Heart right ventricle (tissue), 16 donors: ENCODE measurements around the gene TRIM42. TPM values are rescaled to one million over a fixed set of nuclear protein-coding genes. Genes with fewer than 3 reads are reported as not detected.

ENCODE experiments used
- ATAC-seq, 8 donors: fragments of 200-7000 bp; cut with Tn5 transposase; one replicate each; pipeline ENCODE4 v1.9.1; 2020; ENCODE audit warnings: mild to moderate bottlenecking in 8 of 8, moderate library complexity in 8 of 8, moderate number of reproducible peaks in 1 of 8
- DNase-seq, 2 donors: peaks; one replicate each; pipeline ENCODE4 v3.0.0-alpha.2; 2020
- H3K27ac ChIP-seq, 10 donors: fragments of 200-600 bp; sonication (generic) in 2 of 10; one replicate each; pipeline versions ENCODE4 v1.5.0 to v1.8.0; 2020 to 2022; ENCODE audit warnings: mild to moderate bottlenecking in 3 of 10
- H3K27me3 ChIP-seq, 7 donors: fragments of 200-600 bp; one replicate each; pipeline ENCODE4 v1.8.0; 2021 to 2022; ENCODE audit warnings: mild to moderate bottlenecking in 2 of 7
- H3K36me3 ChIP-seq, 9 donors: fragments of 200-600 bp; sonication (generic) in 1 of 9; one replicate each; pipeline versions ENCODE4 v1.5.0 to v1.8.0; 2020 to 2022; ENCODE audit warnings: mild to moderate bottlenecking in 2 of 9
- H3K4me1 ChIP-seq, 9 donors: fragments of 200-600 bp; sonication (generic) in 1 of 9; one replicate each; pipeline versions ENCODE4 v1.5.0 to v1.8.0; 2020 to 2022; ENCODE audit warnings: mild to moderate bottlenecking in 4 of 9
- H3K4me3 ChIP-seq, 10 donors: fragments of 200-600 bp; sonication (generic) in 2 of 10; one replicate each; pipeline versions ENCODE4 v1.5.0 to v1.8.0; 2020 to 2022; ENCODE audit warnings: mild to moderate bottlenecking in 7 of 10, moderate library complexity in 2 of 10
- H3K9me3 ChIP-seq, 11 donors: fragments of 200-600 bp in 10 of 11; sonication (generic) in 2 of 11; one replicate each; pipeline versions ENCODE4 v1.5.0 to v1.8.0; 2013 to 2022; ENCODE audit warnings: mild to moderate bottlenecking in 2 of 11, control low read depth in 1 of 11, moderate library complexity in 1 of 11
- CTCF ChIP-seq, 9 donors: fragments of 200-600 bp; sonication (generic) in 2 of 9; IDR thresholded peaks; one replicate each; pipeline versions ENCODE4 v1.5.0 to v1.8.0; 2021 to 2022; ENCODE audit warnings: antibody characterized with exemption in 9 of 9, mild to moderate bottlenecking in 5 of 9, moderate library complexity in 1 of 9
- whole genome bisulfite sequencing, 2 donors: extraction: QIAGEN DNeasy Blood & Tissue Kit; methylation state at CpG; one replicate each; pipeline ENCODE4 v1.1.7; 2013; ENCODE audit warnings: inconsistent platforms in 1 of 2; 5-methylcytosine and 5-hydroxymethylcytosine counted together
- intact Hi-C, 10 donors: fragments of 100-400 bp; cut with DNase I; formaldehyde crosslinking; loops; one replicate each; pipeline versions ENCODE4 v1.11.1 to v1.14.2; 2022
- polyA plus RNA-seq, 2 donors: library from polyadenylated mRNA; stranded (reverse); fragments of 200-250 nt; gene quantifications; one replicate each; pipeline ENCODE4 v1.2.3, GENCODE V29; 2013
- total RNA-seq, 10 donors: library from RNA; stranded (reverse); fragmentation: NEBNext Ultra II Directional in 3 of 10; extraction: Animal tissue kit (Norgen Biotek cat#: 25700) in 3 of 10; gene quantifications; one replicate each; pipeline versions ENCODE4 v1.2.1 to v1.2.4, GENCODE V29; 2021 to 2023
- donor health status: Arrhythmogenic right ventricular cardiomyopathy.
- donor health status: ischemic (EF 13 %, LVEDD 7.1; RV severe dilation, severe dysfunction).
- donor health status: healthy with polysubstance abuse.
- donor health status: DM: no; HTN: yes; CAD: no.
- donor health status: DM: no; HTN: no; CAD: no.
- donor health status: ischemic (EF 25% LVEDD 6.9; RV normal size, moderate dysfunction).
- donor health status: ischemic (EF 25% LVEDD 5.7; RV mildly dilated, moderate dysfunction).
- donor health status: healthy.
- donor health status: DM: yes; HTN: yes; CAD: no.
- donor health status: Ischemic cardiomyopathy.
- donor health status: ischemic (EF 35%, LVEDD 5.7; RV mildly dilated, moderate dysfunction).
- donor health status: nonischemic (EF 11% LVEDD 7.7; RV severe dilation, severe dysfunction).
- donor health status: DM: yes; HTN: yes; CAD: no.
- donor health status: PGD.
- donor health status: ischemic (EF 29% LVEDD 5.4; RV normal size, mild dysfunction).
- donor health status: nonischemic (EF 23%, LVEDD 6.1; RV moderate dilation, normal function).

TRIM42 gene
- total and polyA plus RNA-seq, 12 donors = not detected

DNA sequence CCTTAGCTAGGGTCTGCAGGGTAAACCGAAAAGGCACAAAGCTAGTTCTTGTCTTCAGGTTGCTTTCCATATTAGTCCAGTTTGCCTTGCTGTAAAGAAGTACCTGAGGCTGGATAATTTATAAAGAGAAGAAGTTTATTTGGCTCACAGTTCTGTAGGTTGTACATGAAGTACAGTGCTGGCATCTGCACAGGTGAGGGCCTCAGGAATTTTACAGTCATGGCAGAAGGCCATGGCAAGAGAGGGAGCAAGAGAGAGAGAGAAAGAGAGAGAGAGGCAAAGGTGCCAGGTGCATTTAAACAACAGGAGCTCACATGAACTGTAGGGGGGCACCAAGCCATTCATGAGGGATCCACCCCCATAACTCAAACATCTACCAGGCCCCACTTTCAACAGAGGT lies 26.9 kb downstream of the TRIM42 start:
- no peak for TF ChIP-seq CTCF (IDR thresholded peaks at IDR 0.05)
- H3K27me3 ChIP-seq = peaks cover 0 to 4% (median 0%) of the 10 kb centered on the region in 7 donors
- ATAC-seq = no peak

GRCh38 chr3:140705954-140706353 lies 28.1 kb downstream of the TRIM42 start:
- H3K4me3 ChIP-seq = no peak overlapping the region
- H3K27me3 ChIP-seq = peaks cover 0 to 4% (median 0%) of the 10 kb centered on the region in 7 donors
- DNase-seq (no peak), ATAC-seq (no peak)
- H3K9me3 ChIP-seq = no peaks in the 10 kb centered on the region
- intact Hi-C loops = no loop called here
- H3K36me3 ChIP-seq = no peaks in the 10 kb centered on the region
- H3K4me1 ChIP-seq = peaks cover 0 to 12% (median 0%) of the 10 kb centered on the region in 9 donors
- TF ChIP-seq CTCF (IDR thresholded peaks at IDR 0.05) = no peak
- H3K27ac ChIP-seq = no peak overlapping the region

More for the DNA sequence above, 26.9 kb downstream of the TRIM42 start:
- 77% methylated on average over 1 of the region's 1 CpG for WGBS, 2 donors
- intact Hi-C loops = no loop called here
- Histone ChIP-seq H3K4me1 (peaks cover 0 to 12% (median 0%) of the 10 kb centered on the region in 9 donors), H3K9me3 (no peaks in the 10 kb centered on the region), H3K36me3 (no peaks in the 10 kb centered on the region), H3K27ac (no peak overlapping the region), H3K4me3 (no peak overlapping the region)
- no peak for DNase-seq

- TF ChIP-seq CTCF (IDR thresholded peaks at IDR 0.05) = no peak
- peaks cover 0 to 12% (median 0%) of the 10 kb centered on the region in 9 donors for H3K4me1 ChIP-seq
- no peaks in the 10 kb centered on the region for H3K9me3 ChIP-seq
- no peak for DNase-seq
- no peaks in the 10 kb centered on the region for H3K36me3 ChIP-seq
- ATAC-seq = peak in 1 of 8 donors; percentile 20
- H3K27ac ChIP-seq = no peak overlapping the region
- intact Hi-C loops = no loop called here
- H3K4me3 ChIP-seq = no peak overlapping the region
- peaks cover 0 to 4% (median 0%) of the 10 kb centered on the region in 7 donors for H3K27me3 ChIP-seq
Measured at GRCh38 chr3:140706360-140706759, 28.5 kb downstream of the TRIM42 start.

- intact Hi-C loops = no loop called here
- no peaks in the 10 kb centered on the region for H3K36me3 ChIP-seq
- no peak overlapping the region for H3K27ac ChIP-seq
- H3K4me1 ChIP-seq = peaks cover 0 to 12% (median 0%) of the 10 kb centered on the region in 9 donors
- DNase-seq (no peak), ATAC-seq (peak in 1 of 8 donors; percentile 16)
- no peak overlapping the region for H3K4me3 ChIP-seq
- H3K9me3 ChIP-seq = no peaks in the 10 kb centered on the region
- 54 to 64% methylated on average over 2 of the region's 2 CpGs for WGBS, 2 donors
- no peaks in the 10 kb centered on the region for H3K27me3 ChIP-seq
- no peak for TF ChIP-seq CTCF (IDR thresholded peaks at IDR 0.05)
Measured at GRCh38 chr3:140708815-140709214, 31.0 kb downstream of the TRIM42 start.
